ENCODE results near the gene OR10V1. TPM values are rescaled to one million over a fixed set of nuclear protein-coding genes. Genes with fewer than 3 reads are reported as not detected.
"Not testable (repeated sequence)": the region's sequence is repeated elsewhere in the genome, so short reads cannot be mapped to it uniquely, and the experiment has no call there.

OR10V1 gene
- total RNA-seq, 4 donors from 2014 or later = not detected

GRCh38 chr11:59698506-59698905 lies 15.1 kb downstream of the OR10V1 start:
- H3K9me3 ChIP-seq = no peaks in the 10 kb centered on the region
- no peak overlapping the region for H3K4me3 ChIP-seq
- no peaks in the 10 kb centered on the region for H3K36me3 ChIP-seq
- ATAC-seq = no peak
- H3K27ac ChIP-seq = no peak overlapping the region
- no peaks in the 10 kb centered on the region for H3K27me3 ChIP-seq
- TF ChIP-seq POLR2AphosphoS5 (IDR thresholded peaks at IDR 0.05) (no peak), CTCF (IDR thresholded peaks at IDR 0.05) (no peak), EP300 (IDR thresholded peaks at IDR 0.05) (no peak), POLR2A (IDR thresholded peaks at IDR 0.05) (no peak)
- no peaks in the 10 kb centered on the region for H3K4me1 ChIP-seq

GRCh38 chr11:59692915-59693314 lies 20.7 kb downstream of the OR10V1 start:
- H3K4me3 ChIP-seq = no peak overlapping the region
- H3K4me1 ChIP-seq = no peaks in the 10 kb centered on the region
- no peak overlapping the region for H3K27ac ChIP-seq
- ATAC-seq = no peak
- H3K27me3 ChIP-seq = peaks cover 8% of the 10 kb centered on the region
- no peak for TF ChIP-seq POLR2A (IDR thresholded peaks at IDR 0.05)
- no peak for TF ChIP-seq CTCF (IDR thresholded peaks at IDR 0.05)
- H3K9me3 ChIP-seq = peaks cover 0 to 17% (median 0%) of the 10 kb centered on the region in 3 donors
- no peaks in the 10 kb centered on the region for H3K36me3 ChIP-seq

GRCh38 chr11:59691156-59691555 lies 22.5 kb downstream of the OR10V1 start:
- Histone ChIP-seq H3K4me1 (no peaks in the 10 kb centered on the region), H3K27ac (no peak overlapping the region), H3K36me3 (no peaks in the 10 kb centered on the region), H3K4me3 (no peak overlapping the region), H3K27me3 (peaks cover 8% of the 10 kb centered on the region), H3K9me3 (peaks cover 0 to 17% (median 0%) of the 10 kb centered on the region in 3 donors)
- no peak for ATAC-seq
- TF ChIP-seq POLR2A (IDR thresholded peaks at IDR 0.05) = no peak
- no peak for TF ChIP-seq CTCF (IDR thresholded peaks at IDR 0.05)
- TF ChIP-seq POLR2AphosphoS5 (IDR thresholded peaks at IDR 0.05) = no peak
- no peak for TF ChIP-seq EP300 (IDR thresholded peaks at IDR 0.05)
- WGBS, 2 donors (ENCODE audit: low coverage in 1 of 2) = 57 to 64% methylated on average over 2 of the region's 2 CpGs

GRCh38 chr11:59689015-59689414 lies 24.6 kb downstream of the OR10V1 start:
- Histone ChIP-seq H3K4me3 (no peak overlapping the region), H3K9me3 (peaks cover 0 to 25% (median 0%) of the 10 kb centered on the region in 3 donors), H3K4me1 (no peaks in the 10 kb centered on the region), H3K27me3 (peaks cover 8% of the 10 kb centered on the region), H3K27ac (no peak overlapping the region), H3K36me3 (no peaks in the 10 kb centered on the region)
- 74 to 75% methylated on average over 3 of the region's 3 CpGs for WGBS, 2 donors (ENCODE audit: low coverage in 1 of 2)
- no peak for ATAC-seq
- no peak for TF ChIP-seq POLR2AphosphoS5 (IDR thresholded peaks at IDR 0.05)
- no peak for TF ChIP-seq CTCF (IDR thresholded peaks at IDR 0.05)
- no peak for TF ChIP-seq POLR2A (IDR thresholded peaks at IDR 0.05)
- no peak for TF ChIP-seq EP300 (IDR thresholded peaks at IDR 0.05)

DNA sequence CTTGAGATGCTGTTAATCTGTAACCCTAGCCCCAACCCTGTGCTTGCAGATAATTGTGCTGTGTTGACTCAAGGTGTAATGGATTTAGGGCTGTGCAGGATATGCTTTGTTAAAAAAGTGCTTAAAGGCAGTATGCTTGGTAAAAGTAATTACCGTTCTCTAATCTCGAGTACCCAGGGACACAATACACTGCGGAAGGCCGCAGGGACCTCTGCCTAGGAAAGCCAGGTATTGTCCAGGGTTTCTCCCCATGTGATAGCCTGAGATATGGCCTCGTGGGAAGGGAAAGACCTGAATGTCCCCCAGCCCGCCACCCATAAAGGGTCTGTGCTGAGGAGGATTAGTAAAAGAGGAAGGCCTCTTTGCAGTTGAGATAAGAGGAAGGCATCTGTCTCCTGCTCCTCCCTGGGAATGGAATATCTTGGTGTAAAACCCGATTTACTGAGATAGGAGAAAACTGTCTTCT lies 32.4 kb downstream of the OR10V1 start:
- H3K4me3 ChIP-seq, H3K27me3 ChIP-seq, H3K4me1 ChIP-seq, H3K9me3 ChIP-seq, H3K27ac ChIP-seq, ATAC-seq, H3K36me3 ChIP-seq: not testable (repeated sequence)
- WGBS, 2 donors (ENCODE audit: low coverage in 1 of 2) = 69 to 90% methylated on average over 3 to 5 of the region's 7 CpGs

All from gastroesophageal sphincter (tissue), 4 donors.